GM10266 (cell line): Measurements from ENCODE around the gene C21orf58.

Experiments
- DNase-seq: peaks from one replicate; pipeline ENCODE4 v3.0.0; 2012; ENCODE audit errors: extremely low spot score
- TF ChIP-seq, protein P1 (sequence below): IDR thresholded peaks from 2 replicates; pipeline ENCODE4 v1.5.1; 2012; ENCODE audit warnings: mild to moderate bottlenecking, low read depth; ENCODE audit not compliant: control insufficient read depth, insufficient read depth; ENCODE audit errors: missing control alignments

The C21orf58 gene

DNA sequence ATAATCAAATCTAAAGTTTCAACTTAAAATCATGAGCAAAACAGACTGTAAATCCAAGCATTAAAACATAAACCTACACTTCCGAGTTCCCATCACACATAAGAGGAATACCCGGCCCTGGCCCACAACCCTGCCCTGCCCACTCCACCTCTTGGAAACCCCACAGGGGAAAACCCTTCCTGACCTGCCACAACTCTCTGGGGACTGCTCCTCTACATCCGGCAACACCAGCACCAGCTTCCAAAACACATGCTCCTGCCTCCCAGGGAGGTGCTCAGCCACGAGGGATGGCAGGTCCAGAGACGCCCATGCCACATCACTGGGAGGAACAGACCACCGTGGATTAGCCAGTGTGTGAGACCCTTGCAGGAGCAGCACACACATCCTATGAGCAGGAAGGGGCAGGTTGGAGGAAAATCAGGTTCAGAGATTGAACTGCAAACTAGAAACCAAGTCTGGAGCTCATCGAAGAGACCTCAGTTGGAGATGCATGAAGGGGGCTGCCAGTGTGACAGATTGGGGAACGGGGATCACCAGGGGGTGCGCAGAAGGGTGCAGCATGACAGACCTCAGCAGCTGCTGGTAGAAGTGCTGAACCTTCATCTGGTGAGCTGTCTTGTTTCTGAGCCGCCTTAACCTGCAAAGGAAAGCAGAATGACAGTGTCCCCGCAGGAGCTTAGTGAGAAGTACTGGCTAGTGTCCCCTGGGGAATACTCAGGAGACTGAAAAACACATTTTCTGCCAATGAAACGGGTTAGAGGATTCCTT is 69.3 kb downstream of the C21orf58 start:
- peak; percentile 75 for DNase-seq
- TF ChIP-seq, protein P1, sequence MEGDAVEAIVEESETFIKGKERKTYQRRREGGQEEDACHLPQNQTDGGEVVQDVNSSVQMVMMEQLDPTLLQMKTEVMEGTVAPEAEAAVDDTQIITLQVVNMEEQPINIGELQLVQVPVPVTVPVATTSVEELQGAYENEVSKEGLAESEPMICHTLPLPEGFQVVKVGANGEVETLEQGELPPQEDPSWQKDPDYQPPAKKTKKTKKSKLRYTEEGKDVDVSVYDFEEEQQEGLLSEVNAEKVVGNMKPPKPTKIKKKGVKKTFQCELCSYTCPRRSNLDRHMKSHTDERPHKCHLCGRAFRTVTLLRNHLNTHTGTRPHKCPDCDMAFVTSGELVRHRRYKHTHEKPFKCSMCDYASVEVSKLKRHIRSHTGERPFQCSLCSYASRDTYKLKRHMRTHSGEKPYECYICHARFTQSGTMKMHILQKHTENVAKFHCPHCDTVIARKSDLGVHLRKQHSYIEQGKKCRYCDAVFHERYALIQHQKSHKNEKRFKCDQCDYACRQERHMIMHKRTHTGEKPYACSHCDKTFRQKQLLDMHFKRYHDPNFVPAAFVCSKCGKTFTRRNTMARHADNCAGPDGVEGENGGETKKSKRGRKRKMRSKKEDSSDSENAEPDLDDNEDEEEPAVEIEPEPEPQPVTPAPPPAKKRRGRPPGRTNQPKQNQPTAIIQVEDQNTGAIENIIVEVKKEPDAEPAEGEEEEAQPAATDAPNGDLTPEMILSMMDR = no peak

DNA sequence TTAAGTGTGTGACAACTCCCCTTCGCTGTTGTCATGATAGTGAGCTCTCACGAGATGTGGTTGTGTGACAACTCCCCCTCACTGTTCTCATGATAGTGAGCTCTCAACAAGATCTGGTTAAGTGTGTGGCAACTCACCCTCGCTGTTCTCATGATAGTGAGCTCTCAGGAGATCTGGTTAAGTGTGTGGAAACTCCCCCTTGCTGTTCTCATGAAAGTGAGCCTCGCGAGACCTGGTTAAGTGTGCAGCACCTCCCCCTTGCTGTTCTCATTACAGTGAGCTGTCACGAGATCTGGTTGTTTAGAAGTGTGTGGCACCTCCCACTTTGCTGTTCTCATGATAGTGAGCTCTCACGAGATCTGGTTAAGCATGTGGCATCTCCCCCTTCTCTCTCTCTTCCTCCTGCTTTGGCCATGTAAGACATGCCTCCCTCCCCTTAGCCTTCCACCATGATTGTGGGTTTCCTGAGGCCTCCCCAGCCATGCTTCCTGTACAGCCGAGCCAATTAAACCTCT is 70.0 kb downstream of the C21orf58 start:
- TF ChIP-seq, protein P1 = no peak
- DNase-seq = peak; percentile 68

DNA sequence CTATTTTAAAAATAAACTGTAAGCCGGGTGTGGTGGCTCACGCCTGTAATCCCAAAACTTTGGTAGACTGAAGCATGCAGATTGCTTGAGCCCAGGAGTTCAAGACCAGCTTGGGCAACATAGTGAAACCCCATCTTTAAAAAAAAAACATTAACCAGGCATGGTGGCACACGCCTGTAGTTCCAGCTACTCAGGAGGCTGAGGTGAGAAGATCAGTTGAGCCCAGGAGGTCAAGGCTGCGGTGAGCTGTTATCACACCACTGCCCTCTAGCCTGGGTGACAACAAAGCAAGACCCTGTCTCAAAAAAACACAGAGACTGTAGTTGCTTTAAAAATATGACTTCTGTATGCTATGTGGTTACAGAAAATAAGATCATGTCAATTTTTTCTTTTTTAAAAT is 70.8 kb downstream of the C21orf58 start:
- TF ChIP-seq, protein P1 = no peak

More for the DNA sequence above, 70.8 kb downstream of the C21orf58 start:
- no peak for DNase-seq
